Activated CD8-positive, alpha-beta T cell treated with anti-CD3 and anti-CD28 coated beads, Interleukin-2, amount 10 ng/mL, durations not matched to agents 7 days and 5 days (primary cell): ENCODE data around the gene TENT4B. TPM values are rescaled to one million over a fixed set of nuclear protein-coding genes. Genes with fewer than 3 reads are reported as not detected.

ENCODE experiments used
- ATAC-seq: fragments of 150-1000 bp; cut with Tn5 transposase; one replicate; pipeline ENCODE4 v1.10.0; 2021; ENCODE audit warnings: moderate library complexity
- CTCF ChIA-PET: fragments of 350-600 bp; sonication (Branson Sonifier 250); formaldehyde crosslinking; loops from one replicate; lab custom pipeline; 2021; ENCODE audit warnings: antibody characterized with exemption; lab: Charles Lee
- POLR2A ChIA-PET: fragments of 350-600 bp; sonication (Branson Sonifier 250); formaldehyde crosslinking; loops from one replicate; lab custom pipeline; 2021; ENCODE audit warnings: antibody characterized with exemption; lab: Charles Lee
- DNase-seq: peaks from one replicate; pipeline ENCODE4 v3.0.0-alpha.2; 2020
- H3K27ac Mint-ChIP-seq: one replicate; pipeline ENCODE4 v1.8.0; 2021; ENCODE audit warnings: mild to moderate bottlenecking, mixed read lengths
- H3K27me3 Mint-ChIP-seq: one replicate; pipeline ENCODE4 v1.8.0; 2021; ENCODE audit warnings: low read depth, mixed read lengths
- H3K36me3 Mint-ChIP-seq: one replicate; pipeline ENCODE4 v1.8.0; 2021; ENCODE audit warnings: low read depth, mixed read lengths
- H3K4me1 Mint-ChIP-seq: one replicate; pipeline ENCODE4 v1.8.0; 2021; ENCODE audit warnings: low read depth, mixed read lengths
- H3K4me3 Mint-ChIP-seq: one replicate; pipeline ENCODE4 v1.8.0; 2021; ENCODE audit warnings: mild to moderate bottlenecking, mixed read lengths
- H3K9me3 Mint-ChIP-seq: one replicate; pipeline ENCODE4 v1.8.0; 2022; ENCODE audit warnings: mixed read lengths; ENCODE audit not compliant: insufficient read depth
- total RNA-seq, 2 experiments: library from RNA; stranded (reverse); gene quantifications; one replicate each; pipeline ENCODE4 v1.2.3, GENCODE V29; 2021

Gene TENT4B
- total RNA-seq, 2 experiments from 2014 or later: 17.3 to 18.0 TPM

DNA sequence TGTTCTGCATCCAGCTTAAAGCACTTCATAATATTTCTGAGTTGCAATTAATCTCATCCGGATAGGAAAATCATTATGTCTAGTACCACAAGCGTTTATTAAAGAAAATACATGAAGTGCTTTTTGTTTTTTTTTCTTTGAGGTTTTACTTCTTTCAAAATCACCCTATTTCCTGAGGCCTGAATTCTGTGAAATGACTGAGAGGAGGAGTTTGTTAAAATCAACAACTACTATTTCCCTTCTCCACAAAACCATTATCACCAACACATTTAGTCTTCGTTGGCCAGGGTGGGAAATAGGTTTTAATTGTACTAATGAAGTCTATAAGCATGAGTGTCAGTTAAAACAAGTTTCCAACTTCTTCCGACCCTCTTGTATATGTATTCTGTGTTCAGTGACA, 62.6 kb downstream of the TENT4B start:
- H3K27ac Mint-ChIP-seq: peak overlapping the region; percentile 80
- H3K27me3 Mint-ChIP-seq: no peaks in the 10 kb centered on the region
- peaks cover 39% of the 10 kb centered on the region for H3K4me1 Mint-ChIP-seq
- ATAC-seq (peak; percentile 43), DNase-seq (no peak)
- ChIA-PET CTCF (interaction anchor here (1.0 to 4.1 kb wide), 5 partner anchors 58 to 591 kb away, joined by 4 to 24 read pairs (median 10); partner anchors contain the start of gene CNEP1R1), POLR2A (no interaction called here)
- H3K36me3 Mint-ChIP-seq: peaks cover 44% of the 10 kb centered on the region
- no peaks in the 10 kb centered on the region for H3K9me3 Mint-ChIP-seq
- peak overlapping the region; percentile 61 for H3K4me3 Mint-ChIP-seq

GRCh38 chr16:50216231-50216630, 63.1 kb downstream of the TENT4B start:
- Mint-ChIP-seq H3K27me3 (no peaks in the 10 kb centered on the region), H3K4me1 (peaks cover 37% of the 10 kb centered on the region), H3K9me3 (no peaks in the 10 kb centered on the region), H3K27ac (peak overlapping the region; percentile 80), H3K4me3 (peak overlapping the region; percentile 61), H3K36me3 (peaks cover 44% of the 10 kb centered on the region)
- ChIA-PET POLR2A (interaction anchor here (1.1 kb wide), 1 partner anchor 58 kb away, joined by 3 read pairs; no protein-coding TSS in a partner anchor), CTCF (interaction anchor here (1.2 to 4.1 kb wide), 6 partner anchors 57 to 590 kb away, joined by 4 to 24 read pairs (median 8); partner anchors contain the start of gene CNEP1R1)
- ATAC-seq (no peak), DNase-seq (no peak)

DNA sequence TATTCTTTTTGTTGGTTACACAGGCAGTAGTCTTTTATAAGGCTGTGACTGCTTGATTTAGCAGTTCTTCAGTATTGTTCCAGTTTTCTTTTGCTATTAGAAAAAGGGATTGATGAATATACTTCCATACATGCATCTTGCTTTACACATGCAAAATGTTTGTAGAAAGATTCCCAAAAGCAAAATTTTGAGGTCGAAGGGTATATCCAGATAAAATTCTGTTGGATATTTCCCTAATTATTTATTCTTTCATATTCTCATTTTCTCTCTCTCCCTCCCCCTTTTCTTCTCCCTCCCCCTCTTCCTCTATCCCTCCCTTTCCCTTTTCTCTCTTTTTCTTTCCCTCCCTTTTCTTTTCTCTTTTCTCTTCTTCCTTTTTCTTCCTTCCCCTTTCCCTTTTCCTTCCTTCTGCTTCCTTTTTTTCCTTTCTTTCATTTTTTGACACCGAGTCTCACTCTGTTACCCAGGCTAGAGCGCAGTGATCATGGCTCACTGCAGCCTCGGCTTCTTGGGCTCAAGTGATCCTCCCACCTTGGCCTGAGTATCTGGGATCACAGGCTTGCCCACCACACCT, 66.4 kb downstream of the TENT4B start:
- DNase-seq: no peak
- Mint-ChIP-seq H3K4me1 (peaks cover 27% of the 10 kb centered on the region), H3K9me3 (no peaks in the 10 kb centered on the region), H3K4me3 (no peak overlapping the region), H3K27me3 (no peaks in the 10 kb centered on the region), H3K36me3 (peaks cover 28% of the 10 kb centered on the region), H3K27ac (no peak overlapping the region)
- ChIA-PET POLR2A (no interaction called here), CTCF (interaction anchor here (1.7 kb wide), 1 partner anchor 8 kb away, joined by 9 read pairs; no protein-coding TSS in a partner anchor)
- no peak for ATAC-seq

DNA sequence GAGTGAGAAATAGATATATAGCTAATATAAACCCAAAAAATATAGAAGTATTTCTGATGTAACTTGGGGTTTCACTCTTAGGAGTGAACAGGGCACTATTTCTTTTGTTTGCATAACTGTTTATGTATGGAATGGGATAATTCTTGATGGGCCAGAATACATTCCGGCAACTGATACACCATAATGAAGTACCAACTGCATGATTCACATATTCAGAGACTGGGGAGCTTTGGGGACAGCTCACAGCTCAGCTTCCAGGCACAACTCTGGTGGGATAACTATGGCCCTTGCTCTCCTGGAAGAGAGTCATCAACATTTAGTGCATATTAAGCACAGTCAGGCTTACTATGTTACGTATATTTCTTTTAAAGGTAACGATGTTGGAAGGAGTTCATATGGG, 71.2 kb downstream of the TENT4B start:
- no peak for ATAC-seq
- POLR2A ChIA-PET: no interaction called here
- peaks cover 36% of the 10 kb centered on the region for H3K36me3 Mint-ChIP-seq
- H3K9me3 Mint-ChIP-seq: no peaks in the 10 kb centered on the region
- H3K4me1 Mint-ChIP-seq: peaks cover 13% of the 10 kb centered on the region
- H3K27me3 Mint-ChIP-seq: no peaks in the 10 kb centered on the region
- no peak overlapping the region for H3K27ac Mint-ChIP-seq
- no peak for DNase-seq
- CTCF ChIA-PET: interaction anchor here (1.2 to 1.6 kb wide), 3 partner anchors 11 to 37 kb away, joined by 3 to 5 read pairs (median 5); no protein-coding TSS in a partner anchor
- H3K4me3 Mint-ChIP-seq: no peak overlapping the region

GRCh38 chr16:50227120-50227519, 74.0 kb downstream of the TENT4B start:
- peaks cover 36% of the 10 kb centered on the region for H3K36me3 Mint-ChIP-seq
- H3K27ac Mint-ChIP-seq: peak overlapping the region; percentile 67
- CTCF ChIA-PET: interaction anchor here (1.0 to 1.3 kb wide), 4 partner anchors 12 to 579 kb away, joined by 3 to 5 read pairs (median 4); no protein-coding TSS in a partner anchor

DNA sequence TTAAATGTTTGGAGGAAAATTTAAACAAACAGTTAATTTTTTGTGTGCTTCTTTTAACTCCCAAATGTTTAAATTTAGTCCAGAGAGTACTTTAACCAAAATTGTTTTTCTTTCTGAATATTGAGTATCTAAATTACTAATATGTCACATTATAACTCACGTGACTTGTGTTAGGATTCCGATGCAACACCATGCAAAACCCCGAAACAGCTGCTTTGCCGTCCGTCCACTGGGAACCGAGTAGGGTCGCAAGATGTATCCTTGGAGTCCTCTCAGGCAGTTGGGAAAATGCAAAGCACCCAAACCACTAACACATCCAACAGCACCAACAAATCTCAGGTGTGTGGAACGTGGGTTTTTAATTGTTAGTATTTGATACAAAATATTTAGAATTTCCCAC, 74.6 kb downstream of the TENT4B start:
- POLR2A ChIA-PET: no interaction called here
- no peak overlapping the region for H3K27ac Mint-ChIP-seq
- ATAC-seq (no peak), DNase-seq (no peak)
- no peak overlapping the region for H3K4me3 Mint-ChIP-seq
- peaks cover 36% of the 10 kb centered on the region for H3K36me3 Mint-ChIP-seq
- H3K4me1 Mint-ChIP-seq: peaks cover 13% of the 10 kb centered on the region
- H3K9me3 Mint-ChIP-seq: no peaks in the 10 kb centered on the region
- CTCF ChIA-PET: interaction anchor here (1.0 to 1.3 kb wide), 4 partner anchors 12 to 579 kb away, joined by 3 to 5 read pairs (median 4); no protein-coding TSS in a partner anchor
- no peaks in the 10 kb centered on the region for H3K27me3 Mint-ChIP-seq

More at GRCh38 chr16:50227120-50227519, 74.0 kb downstream of the TENT4B start:
- ATAC-seq (no peak), DNase-seq (no peak)
- POLR2A ChIA-PET: no interaction called here
- Mint-ChIP-seq H3K4me1 (peaks cover 13% of the 10 kb centered on the region), H3K27me3 (no peaks in the 10 kb centered on the region), H3K4me3 (no peak overlapping the region), H3K9me3 (no peaks in the 10 kb centered on the region)

DNA sequence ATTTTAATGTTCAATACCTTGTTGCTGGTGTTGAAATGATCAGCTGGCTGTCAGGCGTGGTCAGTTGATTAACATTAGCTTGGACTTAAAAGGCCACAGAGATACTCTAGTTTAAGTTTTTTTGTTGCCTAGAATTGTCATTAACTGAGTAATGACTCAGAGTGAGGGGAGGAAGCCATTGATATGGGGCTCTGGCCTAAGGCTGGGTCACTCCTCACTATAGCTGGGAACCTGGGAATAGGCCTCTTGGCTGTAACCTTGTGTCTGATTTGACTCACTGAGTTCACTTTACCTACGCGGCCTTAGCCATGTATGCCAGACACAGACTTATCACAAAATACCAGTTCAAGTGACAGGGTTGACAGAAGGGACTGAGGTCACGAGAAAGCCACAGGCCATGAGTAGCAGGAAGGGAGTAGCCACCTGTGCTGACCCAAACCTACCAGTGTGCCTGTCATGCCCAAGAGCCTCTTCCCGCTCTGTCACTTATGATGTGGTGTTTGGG, 75.3 kb downstream of the TENT4B start:
- no peak for DNase-seq
- H3K27me3 Mint-ChIP-seq: no peaks in the 10 kb centered on the region
- no peaks in the 10 kb centered on the region for H3K9me3 Mint-ChIP-seq
- H3K36me3 Mint-ChIP-seq: peaks cover 36% of the 10 kb centered on the region
- no peak overlapping the region for H3K27ac Mint-ChIP-seq
- H3K4me1 Mint-ChIP-seq: peaks cover 13% of the 10 kb centered on the region
- POLR2A ChIA-PET: no interaction called here
- ATAC-seq: no peak
- CTCF ChIA-PET: interaction anchor here (1.0 to 1.3 kb wide), 2 partner anchors 17 to 18 kb away, joined by 3 to 4 read pairs; no protein-coding TSS in a partner anchor
- no peak overlapping the region for H3K4me3 Mint-ChIP-seq

GRCh38 chr16:50229149-50229726, 76.1 kb downstream of the TENT4B start:
- H3K4me1 Mint-ChIP-seq: peaks cover 13% of the 10 kb centered on the region
- DNase-seq (no peak), ATAC-seq (no peak)
- H3K4me3 Mint-ChIP-seq: no peak overlapping the region
- H3K27me3 Mint-ChIP-seq: no peaks in the 10 kb centered on the region
- H3K27ac Mint-ChIP-seq: no peak overlapping the region
- no peaks in the 10 kb centered on the region for H3K9me3 Mint-ChIP-seq
- ChIA-PET POLR2A (no interaction called here), CTCF (interaction anchor here (2.4 kb wide), 1 partner anchor 19 kb away, joined by 6 read pairs; no protein-coding TSS in a partner anchor)
- peaks cover 35% of the 10 kb centered on the region for H3K36me3 Mint-ChIP-seq

- Mint-ChIP-seq H3K36me3 (peaks cover 2% of the 10 kb centered on the region), H3K4me1 (peaks cover 2% of the 10 kb centered on the region), H3K27me3 (peaks cover 2% of the 10 kb centered on the region), H3K9me3 (no peaks in the 10 kb centered on the region), H3K27ac (no peak overlapping the region), H3K4me3 (no peak overlapping the region)
- no peak for DNase-seq
- CTCF ChIA-PET: interaction anchor here (2.2 kb wide), 1 partner anchor 24 kb away, joined by 8 read pairs; no protein-coding TSS in a partner anchor
- ATAC-seq: no peak
- POLR2A ChIA-PET: no interaction called here
Measured at GRCh38 chr16:50234771-50235556, 81.9 kb downstream of the TENT4B start.

DNA sequence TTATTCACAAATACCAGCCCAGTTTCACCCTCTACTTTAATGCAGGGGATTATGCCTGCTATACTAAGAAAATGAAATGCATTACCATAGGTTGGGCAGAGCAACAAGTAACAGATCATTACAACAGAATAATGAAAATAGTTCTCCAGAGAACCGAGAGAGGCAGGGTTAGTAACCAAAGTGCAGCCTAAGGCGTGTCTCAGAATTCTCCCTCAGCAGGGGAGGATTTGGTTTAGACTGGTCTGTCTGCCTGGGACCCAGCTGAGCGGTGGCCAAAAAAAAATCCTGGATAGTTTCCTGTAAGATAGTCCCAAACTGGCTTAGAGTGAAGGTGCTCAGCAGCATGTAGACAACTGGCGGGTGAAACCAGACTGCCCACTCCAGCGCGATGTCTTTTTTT, 82.5 kb downstream of the TENT4B start:
- CTCF ChIA-PET: interaction anchor here (2.2 kb wide), 1 partner anchor 25 kb away, joined by 8 read pairs; no protein-coding TSS in a partner anchor
- Mint-ChIP-seq H3K4me1 (peaks cover 2% of the 10 kb centered on the region), H3K27ac (no peak overlapping the region), H3K27me3 (peaks cover 7% of the 10 kb centered on the region), H3K36me3 (peaks cover 2% of the 10 kb centered on the region), H3K9me3 (no peaks in the 10 kb centered on the region), H3K4me3 (no peak overlapping the region)
- no peak for DNase-seq
- ATAC-seq: no peak
- POLR2A ChIA-PET: no interaction called here

GRCh38 chr16:50238314-50238713, 85.2 kb downstream of the TENT4B start:
- Mint-ChIP-seq H3K4me3 (no peak overlapping the region), H3K36me3 (peaks cover 2% of the 10 kb centered on the region), H3K9me3 (no peaks in the 10 kb centered on the region), H3K27me3 (peaks cover 19% of the 10 kb centered on the region), H3K27ac (no peak overlapping the region), H3K4me1 (peaks cover 5% of the 10 kb centered on the region)
- no peak for ATAC-seq
- no peak for DNase-seq
- POLR2A ChIA-PET: interaction anchor here (0.6 kb wide), 1 partner anchor 442 kb away, joined by 5 read pairs; no protein-coding TSS in a partner anchor
- CTCF ChIA-PET: interaction anchor here (1.2 kb wide), 1 partner anchor 25 kb away, joined by 4 read pairs; no protein-coding TSS in a partner anchor
